Omental fat pad (tissue), 4 donors: ENCODE results near the gene PLA2G4D. TPM values are rescaled to one million over a fixed set of nuclear protein-coding genes. Genes with fewer than 3 reads are reported as not detected.

Source experiments
- ATAC-seq: fragments of 150-250 bp; one replicate; pipeline ENCODE4 v1.9.1; 2016; ENCODE audit warnings: mild to moderate bottlenecking, moderate library complexity; ENCODE audit not compliant: low FRiP score
- DNase-seq: peaks from one replicate; pipeline ENCODE4 v3.0.0-alpha.2; 2019; ENCODE audit warnings: low spot score
- total RNA-seq, 4 donors: library from RNA; depleted of rRNA; stranded (reverse); fragments of >200 nt; gene quantifications; one replicate each; pipeline ENCODE4 v1.1.0, GENCODE V29; 2016
- TF ChIP-seq, protein P1 (sequence below), 3 donors: fragments of 450-650 bp; IDR thresholded peaks; one replicate each; pipeline ENCODE4 v1.5.1; 2016 to 2017; ENCODE audit warnings: antibody characterized with exemption in 3 of 3, mild to moderate bottlenecking in 3 of 3, moderate library complexity in 2 of 3

The PLA2G4D gene
- total RNA-seq, 4 donors from 2014 or later: 0.09 TPM; not detected in 3

DNA sequence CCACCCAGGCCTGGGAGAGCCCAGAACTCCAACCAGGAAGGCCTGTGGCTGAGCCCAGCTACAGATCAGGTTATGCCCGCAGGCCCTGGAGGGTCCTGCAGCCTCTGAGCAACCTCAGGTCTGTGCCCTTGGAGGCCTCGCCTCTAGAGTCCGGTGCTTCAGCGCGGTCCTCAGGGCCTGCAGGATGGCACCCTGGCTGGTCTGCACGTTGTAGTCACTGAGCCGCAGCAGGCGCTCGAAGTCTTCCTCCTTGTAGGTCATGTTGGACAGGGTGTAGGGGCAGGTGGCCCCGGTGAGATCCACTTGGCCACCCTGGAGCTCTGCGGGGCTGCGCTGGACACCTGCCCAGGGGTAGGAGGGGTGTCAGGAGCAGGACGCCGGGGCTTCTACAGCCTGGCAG, 25.8 kb downstream of the PLA2G4D start:
- ATAC-seq: no peak
- TF ChIP-seq, protein P1, sequence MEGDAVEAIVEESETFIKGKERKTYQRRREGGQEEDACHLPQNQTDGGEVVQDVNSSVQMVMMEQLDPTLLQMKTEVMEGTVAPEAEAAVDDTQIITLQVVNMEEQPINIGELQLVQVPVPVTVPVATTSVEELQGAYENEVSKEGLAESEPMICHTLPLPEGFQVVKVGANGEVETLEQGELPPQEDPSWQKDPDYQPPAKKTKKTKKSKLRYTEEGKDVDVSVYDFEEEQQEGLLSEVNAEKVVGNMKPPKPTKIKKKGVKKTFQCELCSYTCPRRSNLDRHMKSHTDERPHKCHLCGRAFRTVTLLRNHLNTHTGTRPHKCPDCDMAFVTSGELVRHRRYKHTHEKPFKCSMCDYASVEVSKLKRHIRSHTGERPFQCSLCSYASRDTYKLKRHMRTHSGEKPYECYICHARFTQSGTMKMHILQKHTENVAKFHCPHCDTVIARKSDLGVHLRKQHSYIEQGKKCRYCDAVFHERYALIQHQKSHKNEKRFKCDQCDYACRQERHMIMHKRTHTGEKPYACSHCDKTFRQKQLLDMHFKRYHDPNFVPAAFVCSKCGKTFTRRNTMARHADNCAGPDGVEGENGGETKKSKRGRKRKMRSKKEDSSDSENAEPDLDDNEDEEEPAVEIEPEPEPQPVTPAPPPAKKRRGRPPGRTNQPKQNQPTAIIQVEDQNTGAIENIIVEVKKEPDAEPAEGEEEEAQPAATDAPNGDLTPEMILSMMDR (IDR thresholded peaks at IDR 0.05): no peak
- DNase-seq: no peak

DNA sequence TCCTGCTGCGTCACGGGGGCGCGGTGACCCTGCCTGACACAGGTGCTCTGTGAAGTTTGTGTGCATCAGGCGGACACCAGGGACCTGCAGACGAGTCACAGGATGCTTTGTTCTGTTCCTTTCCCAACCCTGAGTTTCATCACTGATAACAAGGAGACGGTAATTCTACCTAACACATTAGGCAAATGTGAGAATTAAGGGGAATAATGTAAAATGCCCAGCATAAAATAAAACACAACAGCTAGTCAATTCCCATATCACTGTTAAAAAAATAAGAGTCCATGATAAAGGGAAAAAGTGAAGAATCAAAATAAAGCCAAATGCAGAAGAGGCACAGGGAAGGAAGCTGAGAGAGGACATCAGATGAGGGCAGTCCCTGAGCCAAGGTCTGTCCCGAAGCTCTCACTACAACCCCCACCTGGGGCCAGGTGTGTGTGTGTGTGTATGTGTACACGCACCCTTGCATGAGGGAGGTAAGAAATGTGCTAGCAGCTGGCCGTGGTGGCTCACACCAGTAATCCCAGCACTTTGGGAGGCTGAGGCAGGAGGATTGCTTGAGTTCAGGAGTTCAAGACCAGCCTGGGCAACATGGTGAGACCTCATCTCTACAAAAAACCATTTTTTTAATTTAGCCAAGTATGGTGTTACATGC, 27.5 kb downstream of the PLA2G4D start:
- DNase-seq (no peak), ATAC-seq (no peak)
- TF ChIP-seq, protein P1 (IDR thresholded peaks at IDR 0.05): no peak

DNA sequence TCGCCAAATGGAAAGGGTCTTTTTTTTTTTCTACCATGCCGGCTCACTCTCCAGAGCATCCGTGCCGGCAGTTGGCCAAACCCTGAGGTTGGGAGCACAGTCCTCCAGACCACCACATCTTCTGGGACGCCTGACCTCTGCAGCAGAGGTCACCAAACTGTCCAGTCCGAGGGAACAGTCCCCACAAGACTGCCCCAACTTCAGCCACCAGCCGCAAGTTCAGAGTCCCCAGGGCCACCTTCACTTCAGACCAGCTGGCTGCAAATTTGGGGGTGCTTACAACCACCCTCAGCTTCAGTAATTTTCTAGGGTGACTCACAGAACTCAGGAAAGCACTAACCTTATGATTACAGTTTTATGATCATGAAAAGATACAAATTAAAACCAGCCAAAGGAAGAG, 28.9 kb downstream of the PLA2G4D start:
- no peak for ATAC-seq
- DNase-seq: no peak
- TF ChIP-seq, protein P1 (IDR thresholded peaks at IDR 0.05): no peak

DNA sequence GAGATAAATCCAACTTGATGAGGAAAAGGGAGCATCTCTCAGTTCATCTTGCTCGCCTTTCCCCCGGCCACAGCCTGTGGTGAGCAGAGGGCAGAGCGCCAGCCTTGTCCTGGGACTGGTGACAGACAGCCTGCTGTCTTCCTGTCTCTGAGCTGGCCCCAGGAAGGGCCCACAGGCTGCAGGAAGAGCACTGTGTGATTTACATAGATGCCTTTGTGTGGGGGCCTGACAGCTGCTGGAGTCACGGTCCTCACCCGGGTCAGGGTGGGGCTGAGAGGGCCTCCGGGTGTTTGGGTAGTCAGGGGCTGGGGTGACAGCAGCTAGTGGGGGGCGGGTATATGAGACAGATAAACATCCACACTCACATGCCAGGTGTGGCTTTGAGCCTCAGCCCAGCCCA, 29.3 kb downstream of the PLA2G4D start:
- TF ChIP-seq, protein P1 (IDR thresholded peaks at IDR 0.05): no peak
- no peak for ATAC-seq
- no peak for DNase-seq

DNA sequence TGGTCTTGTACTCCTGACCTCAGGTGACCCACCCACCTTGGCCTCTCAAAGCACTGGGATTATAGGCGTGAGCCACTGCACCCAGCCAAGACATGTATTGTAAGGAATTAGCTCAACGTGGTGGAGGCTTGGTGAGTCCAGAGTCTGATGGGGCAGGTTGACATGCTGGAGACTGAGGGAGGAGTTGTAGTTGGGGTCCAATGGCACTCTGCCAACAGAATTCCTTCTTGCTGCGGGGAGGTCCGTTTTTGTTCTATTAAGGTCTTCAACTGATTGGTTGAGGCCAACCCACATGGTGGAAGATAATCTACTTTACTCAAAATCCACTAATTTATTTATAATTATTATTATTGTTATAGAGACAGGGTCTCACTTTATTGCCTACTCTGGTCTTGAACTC, 30.1 kb downstream of the PLA2G4D start:
- TF ChIP-seq, protein P1 (IDR thresholded peaks at IDR 0.05): no peak
- DNase-seq (no peak), ATAC-seq (no peak)

DNA sequence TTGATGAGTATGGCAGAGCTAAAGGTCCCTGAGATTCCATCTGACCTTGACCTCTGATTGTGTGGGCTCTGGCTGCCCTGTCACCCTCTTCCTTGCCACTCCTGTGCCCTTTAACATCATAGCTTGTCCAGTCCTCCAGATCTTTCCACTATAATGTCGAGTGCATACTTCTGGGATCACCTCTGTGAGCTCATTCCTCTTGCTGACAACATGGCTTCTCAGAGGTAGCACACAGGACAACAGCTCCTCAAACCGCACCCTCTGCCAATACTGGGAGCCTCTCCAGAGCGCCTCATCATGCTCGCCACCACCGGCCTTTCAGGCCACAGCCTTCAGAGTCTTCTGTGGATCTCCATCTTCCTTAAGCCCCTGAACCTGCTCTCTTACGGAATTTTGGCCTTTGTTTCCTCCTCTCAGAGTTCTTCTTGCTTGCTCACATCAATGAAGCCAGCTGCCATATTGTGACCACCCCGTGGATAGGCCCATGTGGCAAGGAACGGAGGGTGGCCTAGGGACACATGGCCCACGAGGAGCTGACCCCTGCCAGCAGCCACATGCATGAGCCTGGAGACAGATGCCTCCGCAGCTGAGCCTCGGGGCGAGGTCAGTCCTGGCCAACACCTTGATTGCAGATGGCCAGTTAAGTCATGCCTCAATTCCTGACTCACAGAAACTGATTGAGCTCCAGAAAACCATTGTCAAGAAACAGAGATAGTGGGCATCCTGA, 31.1 kb downstream of the PLA2G4D start:
- DNase-seq (no peak), ATAC-seq (no peak)
- TF ChIP-seq, protein P1 (IDR thresholded peaks at IDR 0.05): no peak
